GM23338 (cell line): ENCODE results near the gene EPS8L1.

Experiments
- CREB1 ChIP-seq: fragments of 250-450 bp; sonication (Bioruptor Pico); IDR thresholded peaks from 2 replicates; pipeline ENCODE4 v1.5.0; 2020; ENCODE audit warnings: low read depth, mild to moderate bottlenecking, moderate library complexity
- POLR2AphosphoS5 ChIP-seq: IDR thresholded peaks from 2 replicates; pipeline ENCODE4 v1.6.1; 2016; ENCODE audit warnings: antibody characterized with exemption, low read depth
- TF ChIP-seq, protein P1 (sequence below), 2 experiments: fragments of 200-600 bp in 1 of 2; sonication (generic) in 1 of 2; conservative IDR thresholded peaks; 2 replicates each; pipeline versions ENCODE4 v1.5.1 to v1.6.1; 2016 to 2017; ENCODE audit warnings: antibody characterized with exemption in 2 of 2, low read depth in 2 of 2, mild to moderate bottlenecking in 2 of 2, moderate library complexity in 1 of 2

DNA sequence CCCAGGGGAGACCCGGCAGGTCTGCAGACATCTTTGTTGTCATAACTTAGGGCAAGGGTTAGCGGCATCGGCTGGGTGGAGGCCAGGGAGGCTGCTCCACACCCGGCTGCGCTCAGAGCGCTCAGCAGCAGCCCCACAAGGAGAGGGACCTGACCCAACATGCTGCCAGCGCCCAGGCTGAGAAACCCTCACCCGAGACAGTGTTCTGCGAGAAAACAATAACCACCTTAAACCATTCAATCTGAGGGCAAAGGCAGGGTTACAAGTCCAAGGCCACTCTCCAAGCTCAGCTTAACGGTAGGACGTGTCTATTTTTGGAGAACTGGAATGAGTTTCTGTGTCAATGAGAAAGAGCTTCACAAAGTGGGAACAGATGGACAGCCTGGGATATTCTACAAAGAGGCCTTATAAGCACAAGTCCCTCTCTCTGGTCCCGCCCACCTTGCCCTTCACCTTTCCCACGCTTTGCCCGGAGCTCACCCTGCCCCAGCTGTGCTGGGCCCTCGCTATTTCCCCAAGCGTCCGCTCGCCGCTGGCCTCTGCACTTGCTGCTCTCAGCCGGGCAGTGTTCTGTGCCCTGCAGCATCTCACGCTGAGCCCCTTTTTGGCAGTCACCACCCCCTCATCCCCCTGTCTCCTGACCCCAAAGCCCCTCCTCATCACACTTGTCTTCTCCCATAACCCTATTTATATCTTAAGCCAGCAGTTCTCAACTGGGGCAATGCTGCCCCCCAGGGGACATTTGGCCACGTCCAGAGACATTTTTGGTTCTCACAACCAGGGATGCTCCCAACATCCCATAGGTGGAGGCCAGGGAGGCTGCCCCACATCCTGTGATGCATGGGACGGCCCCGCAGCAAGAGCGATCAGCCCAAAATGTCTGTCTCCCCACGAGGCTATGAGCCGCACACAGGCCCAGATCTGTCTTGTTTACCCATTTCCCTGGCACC, 24.2 kb downstream of the EPS8L1 start:
- TF ChIP-seq, protein P1, sequence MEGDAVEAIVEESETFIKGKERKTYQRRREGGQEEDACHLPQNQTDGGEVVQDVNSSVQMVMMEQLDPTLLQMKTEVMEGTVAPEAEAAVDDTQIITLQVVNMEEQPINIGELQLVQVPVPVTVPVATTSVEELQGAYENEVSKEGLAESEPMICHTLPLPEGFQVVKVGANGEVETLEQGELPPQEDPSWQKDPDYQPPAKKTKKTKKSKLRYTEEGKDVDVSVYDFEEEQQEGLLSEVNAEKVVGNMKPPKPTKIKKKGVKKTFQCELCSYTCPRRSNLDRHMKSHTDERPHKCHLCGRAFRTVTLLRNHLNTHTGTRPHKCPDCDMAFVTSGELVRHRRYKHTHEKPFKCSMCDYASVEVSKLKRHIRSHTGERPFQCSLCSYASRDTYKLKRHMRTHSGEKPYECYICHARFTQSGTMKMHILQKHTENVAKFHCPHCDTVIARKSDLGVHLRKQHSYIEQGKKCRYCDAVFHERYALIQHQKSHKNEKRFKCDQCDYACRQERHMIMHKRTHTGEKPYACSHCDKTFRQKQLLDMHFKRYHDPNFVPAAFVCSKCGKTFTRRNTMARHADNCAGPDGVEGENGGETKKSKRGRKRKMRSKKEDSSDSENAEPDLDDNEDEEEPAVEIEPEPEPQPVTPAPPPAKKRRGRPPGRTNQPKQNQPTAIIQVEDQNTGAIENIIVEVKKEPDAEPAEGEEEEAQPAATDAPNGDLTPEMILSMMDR (conservative IDR thresholded peaks at IDR 0.05; ENCODE audit: low read depth in 2 of 2): peak; percentile 69 to 70
- TF ChIP-seq CREB1 (CRISPR knock-in tag) (no peak), POLR2AphosphoS5 (no peak)
